ENCODE results near the gene CREM. TPM values are rescaled to one million over a fixed set of nuclear protein-coding genes. Genes with fewer than 3 reads are reported as not detected.

The CREM gene
- total RNA-seq, 4 donors from 2014 or later, result 8.3 to 15.7 (median 10.9) TPM

DNA sequence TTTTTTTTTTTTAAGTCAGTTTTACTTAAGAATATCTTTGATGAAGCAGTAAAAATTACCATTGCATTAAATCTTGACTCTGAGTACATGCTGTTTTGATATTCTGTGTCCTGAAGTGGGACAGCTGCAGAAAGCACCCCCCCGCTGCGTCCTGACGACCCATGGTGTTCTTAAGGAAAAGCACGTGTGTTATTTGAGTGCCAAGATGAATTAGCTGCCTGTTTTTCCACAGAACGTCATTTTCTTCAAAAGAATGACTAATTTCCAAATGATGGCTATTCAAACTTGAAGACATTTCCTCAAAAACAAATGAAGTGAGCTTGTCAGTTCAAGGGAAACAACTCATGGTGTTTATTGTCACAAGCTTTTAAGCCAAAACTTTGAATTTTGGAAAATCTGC lies 45.9 kb downstream of the CREM start:
- no peak overlapping the region for H3K4me3 ChIP-seq (ENCODE audit: low read depth, poor library complexity, severe bottlenecking)
- TF ChIP-seq, protein P1, sequence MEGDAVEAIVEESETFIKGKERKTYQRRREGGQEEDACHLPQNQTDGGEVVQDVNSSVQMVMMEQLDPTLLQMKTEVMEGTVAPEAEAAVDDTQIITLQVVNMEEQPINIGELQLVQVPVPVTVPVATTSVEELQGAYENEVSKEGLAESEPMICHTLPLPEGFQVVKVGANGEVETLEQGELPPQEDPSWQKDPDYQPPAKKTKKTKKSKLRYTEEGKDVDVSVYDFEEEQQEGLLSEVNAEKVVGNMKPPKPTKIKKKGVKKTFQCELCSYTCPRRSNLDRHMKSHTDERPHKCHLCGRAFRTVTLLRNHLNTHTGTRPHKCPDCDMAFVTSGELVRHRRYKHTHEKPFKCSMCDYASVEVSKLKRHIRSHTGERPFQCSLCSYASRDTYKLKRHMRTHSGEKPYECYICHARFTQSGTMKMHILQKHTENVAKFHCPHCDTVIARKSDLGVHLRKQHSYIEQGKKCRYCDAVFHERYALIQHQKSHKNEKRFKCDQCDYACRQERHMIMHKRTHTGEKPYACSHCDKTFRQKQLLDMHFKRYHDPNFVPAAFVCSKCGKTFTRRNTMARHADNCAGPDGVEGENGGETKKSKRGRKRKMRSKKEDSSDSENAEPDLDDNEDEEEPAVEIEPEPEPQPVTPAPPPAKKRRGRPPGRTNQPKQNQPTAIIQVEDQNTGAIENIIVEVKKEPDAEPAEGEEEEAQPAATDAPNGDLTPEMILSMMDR (IDR thresholded peaks at IDR 0.05), result no peak
- no peak for TF ChIP-seq POLR2A (IDR thresholded peaks at IDR 0.05)
- 49 to 51% methylated on average over 5 of the region's 5 CpGs for WGBS, 2 donors
- intact Hi-C loops (cut with DNase I; ENCODE audit: low total_unique reads), result no loop called here
- DNase-seq (ENCODE audit: low spot score in 2 of 2), result peak in 1 of 2 donors; percentile 39

DNA sequence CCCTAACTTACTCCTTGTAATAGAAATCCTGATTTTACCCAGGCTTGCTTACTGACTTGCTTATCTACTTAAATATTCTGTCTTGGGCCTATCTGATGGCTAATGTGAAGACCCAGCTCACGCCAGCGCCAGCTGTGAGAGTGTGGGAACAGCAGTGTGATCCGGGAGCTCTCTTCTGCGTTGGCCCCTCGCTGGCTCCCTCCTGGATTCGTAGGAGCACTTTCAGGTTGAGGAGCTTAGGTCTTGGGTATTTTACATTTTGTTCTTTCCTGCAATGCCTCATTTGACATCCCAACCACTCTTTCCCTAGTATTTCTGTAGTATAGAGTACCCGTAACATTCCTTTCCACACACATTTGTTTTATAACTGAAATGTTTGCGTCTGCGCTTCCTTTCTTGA lies 51.7 kb downstream of the CREM start:
- H3K4me3 ChIP-seq (ENCODE audit: low read depth, poor library complexity, severe bottlenecking), result no peak overlapping the region
- intact Hi-C loops (cut with DNase I; ENCODE audit: low total_unique reads), result no loop called here
- TF ChIP-seq, protein P1 (IDR thresholded peaks at IDR 0.05), result no peak
- no peak for TF ChIP-seq POLR2A (IDR thresholded peaks at IDR 0.05)
- no peak for DNase-seq (ENCODE audit: low spot score in 2 of 2)
- WGBS, 2 donors, result 97% methylated on average over 9 of the region's 9 CpGs

DNA sequence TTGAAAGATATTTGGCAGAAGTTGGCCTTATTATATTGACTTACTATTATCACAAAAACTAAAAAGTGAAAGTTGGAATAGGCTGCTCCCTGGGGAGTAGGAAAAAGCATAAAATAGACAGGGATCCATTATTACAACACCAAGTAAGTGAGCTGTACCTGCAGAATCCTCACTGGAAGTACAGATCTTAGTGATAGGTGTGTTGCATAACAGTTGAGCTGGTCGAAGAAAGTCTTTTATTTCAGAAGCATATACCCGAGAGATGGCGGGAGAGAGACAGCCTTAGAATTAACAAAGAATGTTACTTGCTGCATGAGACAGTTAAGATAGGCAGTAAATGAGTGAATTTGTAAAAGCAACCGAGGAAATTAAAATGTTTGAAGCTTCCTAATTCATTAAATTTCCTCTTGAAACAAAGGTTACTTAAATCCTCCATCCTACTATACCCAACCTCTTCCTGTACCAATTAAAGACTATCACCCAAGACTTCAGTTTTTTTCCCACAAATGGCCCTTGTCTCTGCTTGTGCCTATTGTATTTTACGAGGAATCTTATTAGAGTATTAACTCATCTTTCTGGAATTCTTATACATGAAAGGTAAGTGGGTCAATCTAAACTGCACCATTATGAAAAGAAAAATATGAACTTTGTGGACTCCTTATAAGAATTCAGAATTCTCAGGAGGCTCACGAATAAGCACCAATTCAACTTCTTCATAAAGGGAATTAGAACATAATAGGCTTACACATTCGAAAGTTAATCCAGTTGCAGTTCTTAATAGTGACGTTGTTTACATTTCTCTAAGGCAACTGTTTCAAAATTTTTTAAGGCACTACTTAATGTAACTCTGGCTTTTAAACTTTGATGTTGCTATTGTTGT lies 56.2 kb downstream of the CREM start:
- no peak overlapping the region for H3K4me3 ChIP-seq (ENCODE audit: low read depth, poor library complexity, severe bottlenecking)
- TF ChIP-seq POLR2A (IDR thresholded peaks at IDR 0.05), result no peak
- TF ChIP-seq, protein P1 (IDR thresholded peaks at IDR 0.05), result no peak
- intact Hi-C loops (cut with DNase I; ENCODE audit: low total_unique reads), result no loop called here
- no peak for DNase-seq (ENCODE audit: low spot score in 2 of 2)
- 82% methylated on average over 8 of the region's 8 CpGs for WGBS, 2 donors

DNA sequence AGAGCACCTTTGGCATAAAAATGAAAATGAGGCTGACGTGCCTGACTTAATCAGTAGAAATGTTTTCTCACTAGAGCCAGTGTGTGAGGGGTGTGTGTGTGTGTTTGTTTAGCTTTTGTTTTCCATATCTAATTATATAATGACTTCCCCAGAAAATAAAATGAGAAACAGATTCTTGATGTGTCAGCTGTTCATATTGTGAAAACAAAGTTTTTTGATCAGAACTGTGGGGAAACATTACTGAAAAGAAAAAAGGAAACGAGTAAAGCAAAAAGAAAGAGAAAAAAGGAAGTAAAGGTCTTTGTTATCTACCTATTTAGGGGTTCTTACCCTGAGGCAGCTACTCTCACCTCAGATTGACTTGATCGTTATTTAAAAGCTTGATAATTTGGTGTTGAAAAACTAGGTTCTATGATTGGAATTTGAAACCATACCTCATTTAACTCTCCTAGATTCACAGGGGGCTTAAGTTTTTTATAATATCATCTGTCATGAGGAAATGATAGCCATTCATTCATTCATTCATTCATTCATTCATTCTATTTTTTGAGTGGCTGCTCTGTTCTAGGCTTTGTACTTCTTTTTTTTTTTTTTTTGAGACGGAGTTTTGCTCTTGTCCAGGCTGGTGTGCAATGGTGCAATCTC lies 58.0 kb downstream of the CREM start:
- TF ChIP-seq, protein P1 (IDR thresholded peaks at IDR 0.05), result no peak
- no peak for TF ChIP-seq POLR2A (IDR thresholded peaks at IDR 0.05)
- intact Hi-C loops (cut with DNase I; ENCODE audit: low total_unique reads), result no loop called here
- DNase-seq (ENCODE audit: low spot score in 2 of 2), result no peak
- 53 to 57% methylated on average over 4 of the region's 4 CpGs for WGBS, 2 donors
- H3K4me3 ChIP-seq (ENCODE audit: low read depth, poor library complexity, severe bottlenecking), result no peak overlapping the region

DNA sequence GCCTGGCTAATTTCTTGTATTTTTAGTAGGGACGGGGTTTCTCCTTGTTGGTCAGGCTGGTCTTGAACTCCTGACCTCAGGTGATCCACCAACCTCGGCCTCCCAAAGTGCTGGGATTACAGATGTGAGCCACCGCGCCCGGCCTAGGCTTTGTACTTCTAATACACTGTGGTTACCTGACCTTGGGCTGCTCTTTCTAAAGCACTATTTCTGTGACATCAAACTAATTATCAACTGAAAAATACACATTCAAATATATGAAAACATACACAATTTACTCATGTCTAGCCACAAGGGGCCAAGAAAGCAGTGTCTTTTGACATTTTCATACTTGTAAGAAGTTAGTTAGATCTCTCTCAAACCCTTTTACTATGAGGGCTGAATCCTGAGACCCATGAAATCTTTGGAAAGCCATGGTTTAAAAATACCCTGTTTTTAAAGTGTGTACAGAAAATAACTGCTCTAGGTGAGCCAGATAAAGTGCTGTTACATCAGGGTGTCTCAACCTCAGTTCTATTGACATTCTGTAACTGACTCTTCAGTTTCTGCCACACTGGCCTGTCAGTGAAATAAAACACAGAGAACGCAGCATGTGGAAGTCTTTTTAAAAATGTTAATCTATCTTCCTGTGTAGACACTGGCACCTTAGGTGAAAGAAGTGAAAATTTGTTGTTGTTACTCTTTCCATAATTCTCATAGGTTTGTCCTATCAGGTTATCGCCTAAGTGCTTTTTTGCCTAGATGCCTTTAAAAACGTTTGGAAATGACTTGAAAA lies 58.8 kb downstream of the CREM start:
- no peak for DNase-seq (ENCODE audit: low spot score in 2 of 2)
- no peak for TF ChIP-seq POLR2A (IDR thresholded peaks at IDR 0.05)
- TF ChIP-seq, protein P1 (IDR thresholded peaks at IDR 0.05), result no peak
- 88 to 89% methylated on average over 8 of the region's 8 CpGs for whole genome bisulfite sequencing, 2 donors
- H3K4me3 ChIP-seq (ENCODE audit: low read depth, poor library complexity, severe bottlenecking), result no peak overlapping the region
- intact Hi-C loops (cut with DNase I; ENCODE audit: low total_unique reads), result no loop called here

Data from lower leg skin (tissue), 4 donors.